ENCODE measurements around the gene RAB13. TPM values are rescaled to one million over a fixed set of nuclear protein-coding genes. Genes with fewer than 3 reads are reported as not detected.

The RAB13 gene
- total RNA-seq, 1 donor from 2014 or later = 145 TPM

DNA sequence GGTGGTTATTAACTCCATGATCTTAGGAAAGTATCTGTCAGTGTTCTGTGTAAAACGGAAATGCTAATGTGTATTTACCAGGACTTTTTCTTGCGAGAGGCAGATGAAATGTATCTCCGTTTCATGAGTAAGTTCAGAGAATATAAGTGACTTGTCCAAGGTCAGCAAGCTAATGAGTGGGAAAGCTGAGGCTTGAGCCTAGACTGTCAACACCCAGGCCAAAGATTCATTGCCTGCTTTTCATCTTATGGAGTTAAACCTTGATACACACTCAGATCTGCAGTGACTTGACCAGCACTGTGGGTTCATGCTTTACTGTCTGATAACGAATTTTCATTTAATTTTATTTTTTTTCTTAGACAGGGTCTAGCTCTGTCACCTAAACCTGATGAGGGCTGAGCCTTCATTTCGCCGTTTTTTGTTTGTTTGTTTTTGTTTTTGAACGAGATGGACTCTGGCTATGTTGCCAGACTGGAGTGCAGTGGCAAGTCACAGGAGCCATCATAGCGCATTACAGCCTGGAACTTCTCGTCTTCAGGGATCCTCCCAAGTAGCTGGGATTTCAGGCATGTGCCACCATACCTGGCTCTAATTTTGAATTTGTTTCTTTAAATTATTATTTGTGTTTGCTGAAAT, 7.7 kb downstream of the RAB13 start:
- peaks cover 24% of the 10 kb centered on the region for H3K79me2 ChIP-seq (ENCODE audit: insufficient read depth, low read length)
- DNase-seq (ENCODE audit: low read depth) (no peak), FAIRE-seq (no peak)
- H3K27ac ChIP-seq (ENCODE audit: low read depth, low read length) = no peak overlapping the region
- Mint-ChIP-seq H3K4me3 (ENCODE audit: unreplicated experiment) (peak overlapping the region; percentile 97), H3K27me3 (ENCODE audit: low read depth, unreplicated experiment) (no peaks in the 10 kb centered on the region), H3K4me1 (ENCODE audit: low read depth, unreplicated experiment) (peaks cover 6% of the 10 kb centered on the region), H3K27ac (ENCODE audit: unreplicated experiment) (no peak overlapping the region), H3K36me3 (ENCODE audit: low read depth, unreplicated experiment) (peaks cover 19% of the 10 kb centered on the region), H3K9me3 (ENCODE audit: unreplicated experiment) (no peaks in the 10 kb centered on the region)
- H3K4me3 ChIP-seq (ENCODE audit: insufficient read depth, low read depth, low read length) = peak overlapping the region; percentile 90
- no peaks in the 10 kb centered on the region for H3K9me3 ChIP-seq (ENCODE audit: insufficient read depth, low read depth, low read length)
- no peaks in the 10 kb centered on the region for H3K27me3 ChIP-seq (ENCODE audit: insufficient read depth, low read length)
- no peak for TF ChIP-seq EZH2 (IDR thresholded peaks at IDR 0.05; ENCODE audit: insufficient read depth, low read length)
- TF ChIP-seq, protein P1, sequence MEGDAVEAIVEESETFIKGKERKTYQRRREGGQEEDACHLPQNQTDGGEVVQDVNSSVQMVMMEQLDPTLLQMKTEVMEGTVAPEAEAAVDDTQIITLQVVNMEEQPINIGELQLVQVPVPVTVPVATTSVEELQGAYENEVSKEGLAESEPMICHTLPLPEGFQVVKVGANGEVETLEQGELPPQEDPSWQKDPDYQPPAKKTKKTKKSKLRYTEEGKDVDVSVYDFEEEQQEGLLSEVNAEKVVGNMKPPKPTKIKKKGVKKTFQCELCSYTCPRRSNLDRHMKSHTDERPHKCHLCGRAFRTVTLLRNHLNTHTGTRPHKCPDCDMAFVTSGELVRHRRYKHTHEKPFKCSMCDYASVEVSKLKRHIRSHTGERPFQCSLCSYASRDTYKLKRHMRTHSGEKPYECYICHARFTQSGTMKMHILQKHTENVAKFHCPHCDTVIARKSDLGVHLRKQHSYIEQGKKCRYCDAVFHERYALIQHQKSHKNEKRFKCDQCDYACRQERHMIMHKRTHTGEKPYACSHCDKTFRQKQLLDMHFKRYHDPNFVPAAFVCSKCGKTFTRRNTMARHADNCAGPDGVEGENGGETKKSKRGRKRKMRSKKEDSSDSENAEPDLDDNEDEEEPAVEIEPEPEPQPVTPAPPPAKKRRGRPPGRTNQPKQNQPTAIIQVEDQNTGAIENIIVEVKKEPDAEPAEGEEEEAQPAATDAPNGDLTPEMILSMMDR (IDR thresholded peaks at IDR 0.05; ENCODE audit: insufficient read depth, low read depth, low read length) = no peak
- H3K36me3 ChIP-seq (ENCODE audit: insufficient read depth, low read length) = peaks cover 25% of the 10 kb centered on the region
- H3K4me2 ChIP-seq (ENCODE audit: low read length) = peak overlapping the region; percentile 95
- peak overlapping the region; percentile 92 for H3K9ac ChIP-seq (ENCODE audit: low read length)
- H3K4me1 ChIP-seq (ENCODE audit: insufficient read depth, low read length) = peaks cover 8% of the 10 kb centered on the region
- H2AFZ ChIP-seq (ENCODE audit: low read depth, low read length) = peak overlapping the region; percentile 88
- H4K20me1 ChIP-seq (ENCODE audit: insufficient read depth, low read length) = peaks cover 12% of the 10 kb centered on the region

- Histone ChIP-seq H3K27me3 (ENCODE audit: insufficient read depth, low read length) (no peaks in the 10 kb centered on the region), H2AFZ (ENCODE audit: low read depth, low read length) (peak within 1 kb of the TSS; percentile 88), H3K4me3 (ENCODE audit: insufficient read depth, low read depth, low read length) (peak within 1 kb of the TSS; percentile 90), H3K9me3 (ENCODE audit: insufficient read depth, low read depth, low read length) (no peaks in the 10 kb centered on the region), H3K4me2 (ENCODE audit: low read length) (peak within 1 kb of the TSS; percentile 95), H3K27ac (ENCODE audit: low read depth, low read length) (peak within 1 kb of the TSS; percentile 57), H3K9ac (ENCODE audit: low read length) (peak within 1 kb of the TSS; percentile 92), H3K79me2 (ENCODE audit: insufficient read depth, low read length) (peaks cover 21% of the 10 kb centered on the region), H4K20me1 (ENCODE audit: insufficient read depth, low read length) (peaks cover 12% of the 10 kb centered on the region), H3K4me1 (ENCODE audit: insufficient read depth, low read length) (peaks cover 8% of the 10 kb centered on the region), H3K36me3 (ENCODE audit: insufficient read depth, low read length) (peaks cover 21% of the 10 kb centered on the region)
- peak within 1 kb of the TSS; percentile 95 for H3K27ac Mint-ChIP-seq (ENCODE audit: unreplicated experiment)
- H3K4me3 Mint-ChIP-seq (ENCODE audit: unreplicated experiment) = peak within 1 kb of the TSS; percentile 97
- peaks cover 13% of the 10 kb centered on the region for H3K36me3 Mint-ChIP-seq (ENCODE audit: low read depth, unreplicated experiment)
- H3K9me3 Mint-ChIP-seq (ENCODE audit: unreplicated experiment) = no peaks in the 10 kb centered on the region
- FAIRE-seq (no peak), DNase-seq (ENCODE audit: low read depth) (peak; percentile 62)
- H3K27me3 Mint-ChIP-seq (ENCODE audit: low read depth, unreplicated experiment) = no peaks in the 10 kb centered on the region
- TF ChIP-seq EZH2 (IDR thresholded peaks at IDR 0.05; ENCODE audit: insufficient read depth, low read length) = peak; percentile 32
- TF ChIP-seq, protein P1 (IDR thresholded peaks at IDR 0.05; ENCODE audit: insufficient read depth, low read depth, low read length) = no peak
- H3K4me1 Mint-ChIP-seq (ENCODE audit: low read depth, unreplicated experiment) = peaks cover 6% of the 10 kb centered on the region
Measured at GRCh38 chr1:153977250-153978240, 8.6 kb downstream of the RAB13 start, which contains the start of gene JTB. Gene JTB, minus strand, starts transcription at chr1:153977674. Its CDS starts 422 bp downstream, at chr1:153977252.
